Measurements from ENCODE around the gene COX6A1.
A peak's percentile ranks its signal among the peaks of the same experiment; 100 is the strongest.

COX6A1 gene

DNA sequence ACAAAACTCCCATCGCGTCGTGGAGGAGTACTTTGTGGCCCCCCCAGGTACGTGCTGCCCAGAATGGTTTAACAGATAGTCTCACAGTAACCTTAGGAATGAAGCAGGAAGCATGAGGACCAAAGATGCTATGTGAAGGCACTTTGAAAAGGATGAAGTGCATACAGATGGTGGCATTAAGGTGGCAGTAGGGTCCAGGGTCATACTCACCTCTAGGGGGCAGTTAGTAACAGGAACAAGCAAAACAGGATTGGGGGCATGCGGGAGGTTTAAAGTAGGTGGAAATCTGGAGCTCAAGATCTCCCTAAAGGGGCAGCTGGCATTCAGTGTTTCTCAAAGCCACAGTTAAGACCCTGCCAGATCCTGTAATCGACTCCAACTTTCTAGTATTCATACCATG lies 19.2 kb downstream of the COX6A1 start:
- TF ChIP-seq CTCF (IDR thresholded peaks at IDR 0.05) = peak; percentile 66
- no peak for TF ChIP-seq ZFX (IDR thresholded peaks at IDR 0.05; ENCODE audit: borderline replicate concordance)
- H3K27ac ChIP-seq = no peak overlapping the region

DNA sequence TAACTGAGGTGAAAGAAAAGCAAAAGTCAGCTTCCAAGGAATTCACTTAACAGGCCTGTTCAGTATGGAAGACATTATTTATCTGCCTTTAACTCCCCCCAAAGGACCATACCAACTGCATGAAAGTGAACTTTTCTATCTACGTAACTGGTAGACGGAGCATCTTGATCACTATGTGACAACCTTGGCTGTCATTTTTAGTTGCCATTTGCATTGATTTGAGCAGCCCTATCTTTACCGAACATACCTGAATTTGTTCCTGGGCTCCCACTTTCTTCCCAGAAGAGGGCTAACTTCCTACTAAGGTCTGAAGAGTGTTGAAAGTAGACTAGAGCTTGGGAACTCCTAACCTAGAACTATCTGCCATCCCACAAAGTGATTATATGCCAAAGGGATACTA lies 22.2 kb downstream of the COX6A1 start:
- no peak for TF ChIP-seq CTCF (IDR thresholded peaks at IDR 0.05)
- TF ChIP-seq ZFX (IDR thresholded peaks at IDR 0.05; ENCODE audit: borderline replicate concordance) = no peak
- H3K27ac ChIP-seq = peak overlapping the region; percentile 17

DNA sequence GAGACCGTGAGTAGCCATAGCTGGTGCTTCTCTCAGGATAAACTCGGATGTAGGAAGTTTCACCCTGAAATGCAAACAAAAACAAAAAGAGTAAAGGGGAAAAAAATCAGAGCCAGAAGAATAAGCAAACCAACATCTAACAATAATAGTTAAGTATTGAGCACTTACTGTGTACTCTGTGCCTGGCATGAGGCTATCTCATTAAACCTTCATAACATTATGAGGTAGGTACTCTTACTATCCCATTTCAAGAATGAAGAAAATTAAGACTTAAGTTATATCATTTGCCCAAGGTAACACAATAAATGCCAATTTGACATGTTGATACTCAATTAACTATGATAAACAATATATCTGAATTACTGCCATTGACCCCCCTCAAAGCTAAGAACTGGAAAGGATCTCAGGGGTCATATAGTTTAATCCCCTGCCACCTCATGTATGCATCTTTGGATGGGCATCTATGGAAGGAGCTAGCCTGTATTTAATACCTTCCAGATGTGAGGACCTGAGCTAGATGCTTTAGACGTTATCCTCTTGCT lies 24.3 kb downstream of the COX6A1 start:
- no peak for TF ChIP-seq CTCF (IDR thresholded peaks at IDR 0.05)
- TF ChIP-seq ZFX (IDR thresholded peaks at IDR 0.05; ENCODE audit: borderline replicate concordance) = no peak
- peak overlapping the region; percentile 1; the same call in 1 of the 2 replicates for H3K27ac ChIP-seq

GRCh38 chr12:120463712-120464111 lies 25.8 kb downstream of the COX6A1 start:
- no peak overlapping the region for H3K27ac ChIP-seq
- TF ChIP-seq ZFX (IDR thresholded peaks at IDR 0.05; ENCODE audit: borderline replicate concordance) (no peak), CTCF (IDR thresholded peaks at IDR 0.05) (no peak)

- TF ChIP-seq ZFX (IDR thresholded peaks at IDR 0.05; ENCODE audit: borderline replicate concordance) (no peak), CTCF (IDR thresholded peaks at IDR 0.05) (no peak)
- no peak overlapping the region; the same call in 1 of the 2 replicates for H3K27ac ChIP-seq
These were observed 27.8 kb downstream of the COX6A1 start for GRCh38 chr12:120465756-120466155.

- TF ChIP-seq CTCF (IDR thresholded peaks at IDR 0.05) (peak; percentile 81), ZFX (IDR thresholded peaks at IDR 0.05; ENCODE audit: borderline replicate concordance) (no peak)
- peak overlapping the region; percentile 19; the same call in 1 of the 2 replicates for H3K27ac ChIP-seq
These were observed 28.8 kb downstream of the COX6A1 start for GRCh38 chr12:120466560-120467315.

GRCh38 chr12:120467439-120467838 lies 29.5 kb downstream of the COX6A1 start:
- H3K27ac ChIP-seq = peak overlapping the region; percentile 19; the same call in 1 of the 2 replicates
- TF ChIP-seq CTCF (IDR thresholded peaks at IDR 0.05) = no peak
- no peak for TF ChIP-seq ZFX (IDR thresholded peaks at IDR 0.05; ENCODE audit: borderline replicate concordance)

Data from 22Rv1 (cell line).